GM11168 (cell line): ENCODE measurements around the gene SOCS6.
"Not testable (repeated sequence)": the region's sequence is repeated elsewhere in the genome, so short reads cannot be mapped to it uniquely, and the experiment has no call there.

Experiments used
- in situ Hi-C: fragments of 300-500 bp; cut with MboI; formaldehyde crosslinking; loops from one replicate; pipeline ENCODE4 v1.12.0; 2022; ENCODE audit warnings: low sequenced_read_pairs; ENCODE audit not compliant: unreplicated experiment

SOCS6 gene

DNA sequence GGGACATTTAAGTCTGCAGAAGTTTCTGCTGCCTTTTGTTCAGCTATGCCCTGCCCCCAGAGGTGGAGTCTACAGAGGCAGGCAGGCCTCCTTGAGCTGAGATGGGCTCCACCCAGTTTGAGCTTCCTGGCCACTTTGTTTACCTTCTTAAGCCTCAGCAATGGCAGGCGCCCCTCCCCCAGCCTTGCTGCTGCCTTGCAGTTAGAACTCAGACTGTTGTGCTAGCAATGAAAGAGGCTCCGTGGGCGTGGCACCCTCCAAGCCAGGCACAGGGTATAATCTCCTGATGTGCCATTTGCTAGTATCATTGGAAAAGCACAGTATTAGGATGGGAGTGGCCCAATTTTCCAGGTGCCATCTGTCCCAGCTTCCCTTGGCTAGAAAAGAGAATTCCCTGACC lies 59.6 kb downstream of the SOCS6 start:
- in situ Hi-C loops, result not testable (repeated sequence)

DNA sequence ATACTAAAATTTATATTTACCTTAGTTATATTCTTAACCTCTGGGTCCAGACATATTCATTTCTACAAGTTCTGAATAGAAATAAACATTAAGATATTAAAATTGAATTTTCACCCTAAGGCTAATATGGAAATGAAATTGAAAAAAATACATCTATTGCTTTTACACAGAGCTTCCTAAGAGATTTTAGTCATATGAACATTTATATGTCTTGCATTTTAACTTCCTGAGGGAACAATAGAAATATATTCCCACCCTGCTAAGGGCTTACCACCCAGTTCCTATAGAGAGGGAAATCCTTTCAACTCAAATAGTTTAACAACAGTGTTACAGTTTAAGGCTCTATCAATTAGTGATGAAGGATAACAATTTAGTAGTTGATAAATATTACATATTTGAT lies 60.5 kb downstream of the SOCS6 start:
- in situ Hi-C loops, result no loop called here

DNA sequence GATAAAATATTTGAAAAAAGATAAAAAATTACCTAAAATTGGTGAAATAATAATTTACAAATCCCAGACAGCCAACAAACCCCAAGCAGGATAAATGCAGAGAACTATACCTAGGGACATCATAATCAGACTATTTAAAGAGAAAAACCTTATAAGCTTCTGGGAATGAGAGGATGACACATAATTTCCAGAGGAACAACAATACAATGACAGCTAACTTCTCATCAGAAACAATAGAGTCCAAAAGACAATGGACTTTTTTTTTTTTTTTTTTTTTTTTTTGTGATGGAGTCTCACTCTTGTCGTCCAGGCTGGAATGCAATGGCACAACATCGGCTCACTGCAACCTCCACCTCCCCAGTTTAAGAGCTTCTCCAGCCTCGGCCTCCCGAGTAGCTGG lies 65.2 kb downstream of the SOCS6 start:
- in situ Hi-C loops, result no loop called here

DNA sequence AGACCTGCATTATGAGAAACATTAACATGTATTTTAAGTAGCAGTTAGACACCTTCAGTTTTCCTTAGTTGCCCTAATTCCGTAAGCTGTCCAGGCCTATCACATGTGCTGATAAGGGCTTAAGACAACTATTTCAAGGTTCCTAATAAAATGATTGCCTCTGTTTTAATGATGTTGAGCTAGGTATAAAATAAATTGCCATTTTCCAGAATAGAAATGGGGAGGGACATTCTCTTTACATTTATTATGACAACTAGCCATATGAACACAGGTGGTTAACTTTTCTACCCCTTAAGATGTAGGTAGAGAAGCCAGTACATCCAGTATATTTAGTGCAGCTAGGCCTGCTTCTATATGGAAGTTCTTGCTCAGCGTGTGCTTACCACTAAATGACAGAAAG lies 65.9 kb downstream of the SOCS6 start:
- in situ Hi-C loops, result no loop called here

DNA sequence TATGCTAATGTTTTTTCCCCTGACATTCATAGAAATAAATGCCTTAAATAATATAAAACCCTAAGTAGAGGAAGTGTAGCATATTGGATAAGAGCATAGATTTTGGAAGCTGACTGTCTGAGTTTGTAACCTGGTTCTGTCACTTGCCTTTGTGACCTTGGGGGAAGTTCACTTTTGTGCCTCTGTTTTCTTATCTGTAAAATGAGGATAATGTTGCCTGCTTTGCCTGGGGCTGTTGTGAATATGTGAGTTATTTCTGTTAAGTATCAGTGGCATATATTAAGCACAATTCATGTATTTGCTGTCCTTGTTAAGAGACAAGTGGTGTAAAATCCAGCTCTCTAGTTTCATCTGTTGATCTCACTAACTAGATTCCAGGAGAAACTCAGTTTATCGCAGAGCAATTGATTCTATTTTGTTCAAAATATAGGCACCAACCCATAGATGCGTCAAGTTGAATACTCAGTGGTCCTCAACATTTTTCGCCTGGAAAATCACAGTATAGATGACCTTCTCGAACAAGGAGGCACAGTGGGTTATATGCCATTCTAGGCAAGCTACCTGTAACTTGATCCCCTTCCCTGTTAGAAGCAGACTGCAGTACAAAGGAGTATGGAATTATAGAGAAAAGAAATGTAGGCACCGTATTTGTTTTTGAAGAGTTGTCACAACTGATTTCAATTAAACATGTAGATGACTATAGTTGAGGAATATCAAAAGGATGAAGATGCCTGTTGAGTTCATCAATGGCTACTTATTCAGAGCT lies 67.0 kb downstream of the SOCS6 start:
- in situ Hi-C loops, result no loop called here

DNA sequence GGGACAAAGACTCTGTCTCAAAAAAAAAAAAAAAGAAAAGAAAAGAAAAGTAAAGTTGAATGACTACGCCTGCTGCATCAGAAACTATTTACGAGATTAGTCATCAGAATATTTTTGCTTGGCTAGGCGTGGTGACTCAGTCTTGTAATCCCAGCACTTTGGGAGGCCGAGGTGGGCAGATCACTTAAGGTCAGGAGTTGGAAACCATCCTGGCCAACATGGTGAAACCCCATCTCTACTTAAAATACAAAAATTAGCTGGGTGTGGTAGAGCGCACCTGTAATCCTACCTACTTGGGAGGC lies 69.2 kb downstream of the SOCS6 start:
- in situ Hi-C loops, result not testable (repeated sequence)

DNA sequence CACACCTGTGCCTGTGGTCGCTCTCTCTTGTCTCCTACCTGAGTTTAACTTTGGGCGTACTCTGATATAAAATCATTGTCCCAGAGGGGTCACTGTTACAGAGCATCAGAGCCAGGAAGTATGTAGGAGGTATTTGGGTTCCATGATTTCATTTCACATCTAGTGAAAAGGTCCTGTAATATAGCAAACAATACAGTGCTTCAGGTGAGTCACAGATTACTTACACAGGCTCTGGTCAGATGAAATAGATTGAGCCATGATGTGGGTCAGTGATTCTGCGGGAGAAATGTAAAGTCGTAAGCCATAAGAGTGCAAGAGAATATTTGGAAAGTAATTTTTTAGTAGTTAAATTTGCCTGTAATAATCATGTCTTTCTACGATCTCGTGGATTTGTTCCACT lies 70.2 kb downstream of the SOCS6 start:
- in situ Hi-C loops, result no loop called here

DNA sequence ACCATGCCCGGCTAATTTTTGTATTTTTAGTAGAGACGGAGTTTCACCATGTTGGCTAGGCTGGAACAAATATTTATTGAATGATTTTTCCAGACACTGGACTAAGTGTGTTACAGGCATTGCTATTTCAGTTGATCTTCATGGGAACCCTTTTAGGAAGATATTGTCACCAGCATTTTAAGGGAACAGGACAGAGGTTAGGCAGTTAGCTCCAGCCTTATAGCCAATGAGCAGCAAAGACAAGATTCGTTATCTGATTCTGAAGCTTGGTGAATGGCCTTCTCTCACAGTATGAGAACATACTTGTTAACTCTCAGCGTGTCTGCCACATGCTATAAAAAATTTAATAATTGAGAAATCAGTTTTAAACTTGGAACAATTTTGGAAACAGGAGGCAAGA lies 73.4 kb downstream of the SOCS6 start:
- in situ Hi-C loops, result no loop called here

DNA sequence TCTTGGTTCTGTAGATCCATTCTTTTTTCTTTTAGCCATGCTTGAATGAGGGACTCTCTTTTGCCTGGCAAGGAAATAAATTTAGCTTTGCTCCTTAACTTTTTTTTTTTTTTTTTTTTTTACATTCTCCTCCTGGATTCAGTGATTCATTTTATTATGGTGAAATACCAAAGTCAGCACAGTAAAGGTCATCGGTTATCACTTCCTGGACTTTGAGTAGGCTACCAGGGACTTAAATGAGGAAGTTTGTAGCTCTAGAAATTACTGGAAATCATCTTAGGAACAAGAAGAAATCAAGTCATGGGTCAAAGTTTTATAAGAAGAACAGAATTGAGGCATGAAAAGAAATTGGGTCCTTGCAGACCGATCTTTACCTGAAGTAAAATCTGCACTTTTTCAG lies 75.0 kb downstream of the SOCS6 start:
- in situ Hi-C loops, result no loop called here

DNA sequence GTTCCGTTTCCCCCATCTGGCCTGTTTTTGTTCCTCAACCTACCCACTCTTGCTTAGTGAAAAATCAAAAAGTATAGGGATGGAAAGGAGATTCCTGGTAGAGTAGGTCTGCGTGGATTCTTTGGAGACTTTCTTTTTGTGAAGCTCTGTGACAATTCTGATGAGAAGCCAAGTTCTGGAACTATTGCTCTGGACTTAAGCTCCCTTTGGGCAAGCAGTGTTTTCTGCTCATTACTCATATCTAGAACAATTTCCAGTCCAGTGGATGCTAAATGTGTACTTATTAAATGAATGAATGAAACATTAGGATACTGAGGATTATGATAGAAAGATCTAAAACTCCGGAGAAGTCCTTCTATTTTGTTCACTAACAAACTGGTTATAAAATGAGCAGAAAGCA lies 76.5 kb downstream of the SOCS6 start:
- in situ Hi-C loops, result no loop called here

DNA sequence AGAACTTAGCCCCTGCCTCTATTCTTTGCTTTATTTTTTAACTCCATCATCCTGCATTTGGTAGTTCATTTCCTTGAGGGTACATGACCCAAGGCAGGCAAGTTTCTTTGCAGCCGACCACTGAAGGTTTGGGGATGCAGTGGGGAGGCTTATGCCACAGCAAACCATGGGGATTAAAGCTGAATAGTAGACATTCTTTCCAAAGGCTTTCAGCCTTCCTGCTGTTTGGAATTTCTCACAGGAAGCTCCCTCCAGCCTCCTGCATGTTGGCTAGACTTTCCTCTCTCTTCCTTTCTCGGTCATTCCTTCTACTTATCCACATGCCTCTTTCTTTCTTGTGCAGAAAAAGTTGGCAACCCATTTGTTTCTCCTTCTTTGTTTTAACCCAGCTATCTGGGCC lies 77.3 kb downstream of the SOCS6 start:
- in situ Hi-C loops, result no loop called here

DNA sequence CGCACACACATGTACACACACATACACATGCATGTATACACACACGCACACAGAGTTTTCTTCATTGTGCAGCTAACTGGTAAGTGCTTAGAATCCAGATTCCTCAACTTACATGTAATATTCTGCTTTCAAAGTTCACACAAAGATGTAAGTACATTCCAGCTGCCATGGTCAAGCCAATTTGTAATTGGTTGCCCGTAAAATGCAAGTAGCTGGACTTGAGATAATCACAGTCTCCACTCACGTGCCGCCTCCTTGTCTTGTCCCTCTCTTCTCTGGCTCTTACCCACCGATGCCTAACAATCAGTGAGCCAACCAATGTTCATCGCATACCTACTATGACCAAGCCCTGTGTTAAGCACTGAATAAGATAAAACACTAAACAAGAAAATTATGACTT lies 77.8 kb downstream of the SOCS6 start:
- in situ Hi-C loops, result no loop called here

DNA sequence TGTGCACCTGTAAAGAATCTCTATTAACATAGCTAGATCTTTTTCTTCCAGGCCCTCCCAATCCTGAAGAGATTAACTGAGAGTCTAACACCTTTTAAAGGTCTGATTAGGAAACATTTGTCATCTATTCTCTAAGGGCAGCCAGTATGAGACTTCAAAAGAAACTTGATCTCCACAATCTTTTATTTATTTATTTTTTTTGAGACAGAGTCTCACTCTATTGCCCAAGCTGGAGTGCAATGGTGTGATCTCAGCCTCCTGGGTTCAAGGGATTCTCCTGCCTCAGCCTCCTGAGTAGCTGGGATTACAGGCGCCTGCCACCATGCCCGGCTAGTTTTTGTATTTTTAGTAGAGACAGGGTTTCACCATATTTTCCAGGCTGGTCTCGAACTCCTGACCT lies 78.5 kb downstream of the SOCS6 start:
- in situ Hi-C loops, result not testable (repeated sequence)

DNA sequence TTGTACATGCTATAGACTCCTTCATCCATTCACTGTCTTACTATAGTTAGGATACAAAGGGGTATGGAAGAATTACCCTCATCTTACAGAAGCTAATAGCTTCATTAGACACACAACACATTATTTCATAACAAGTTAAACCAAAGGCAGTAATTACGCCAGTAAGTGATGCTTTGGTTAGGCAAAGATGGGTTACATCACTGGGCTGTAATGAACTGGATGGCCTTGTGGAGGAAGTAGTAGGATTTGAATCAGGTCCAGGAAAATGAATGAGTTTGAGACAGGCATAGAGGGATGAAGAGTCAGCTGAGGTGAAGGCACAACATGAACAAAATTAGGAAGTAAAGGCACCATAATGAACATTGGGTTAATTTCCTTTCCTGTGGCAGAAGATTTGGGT lies 80.1 kb downstream of the SOCS6 start:
- in situ Hi-C loops, result no loop called here

DNA sequence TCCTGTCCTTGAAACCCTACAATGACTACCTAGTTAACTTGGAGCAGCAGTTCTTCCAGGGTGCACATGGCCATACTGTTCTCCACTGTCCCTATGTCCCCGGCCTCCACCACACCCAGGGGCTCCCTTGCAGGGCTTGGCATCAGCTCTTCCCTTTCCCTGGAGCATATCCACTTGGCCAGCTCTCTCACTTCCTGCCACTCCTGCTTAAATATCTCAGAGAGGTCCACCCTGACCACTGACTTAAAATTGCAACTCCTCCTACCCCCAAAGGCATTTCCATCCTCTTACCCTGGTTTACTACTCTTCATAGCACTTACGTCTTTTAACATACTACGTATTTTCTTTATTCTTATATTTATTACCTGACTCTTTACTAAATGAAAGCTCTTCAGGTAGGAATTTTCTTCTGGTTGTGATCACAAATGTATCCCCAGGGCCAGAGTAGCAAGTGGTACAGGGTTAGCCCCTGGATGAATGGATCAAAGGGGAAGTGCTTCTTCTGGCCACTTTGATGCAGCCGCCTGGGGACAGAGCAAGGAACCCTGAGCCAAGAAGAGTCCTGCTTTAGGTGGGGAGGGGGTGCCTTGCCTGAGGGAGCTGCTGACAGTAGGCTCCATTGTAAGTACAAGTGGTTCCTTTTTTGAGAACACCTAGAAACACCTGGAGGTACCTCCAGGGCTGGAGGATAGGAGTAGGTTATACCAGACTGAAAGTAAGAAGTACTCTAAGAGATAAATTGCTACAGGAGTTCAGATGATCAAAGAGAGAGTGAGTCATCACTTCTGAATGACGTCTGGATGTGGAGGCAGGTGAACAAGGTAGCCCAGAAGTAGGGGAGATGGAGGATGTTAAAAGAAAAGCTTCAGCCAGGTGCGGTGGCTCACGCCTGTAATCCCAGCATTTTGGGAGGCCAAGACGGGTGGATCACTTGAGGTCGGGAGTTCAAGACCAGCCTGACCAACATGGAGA lies 82.2 kb downstream of the SOCS6 start:
- in situ Hi-C loops, result no loop called here

DNA sequence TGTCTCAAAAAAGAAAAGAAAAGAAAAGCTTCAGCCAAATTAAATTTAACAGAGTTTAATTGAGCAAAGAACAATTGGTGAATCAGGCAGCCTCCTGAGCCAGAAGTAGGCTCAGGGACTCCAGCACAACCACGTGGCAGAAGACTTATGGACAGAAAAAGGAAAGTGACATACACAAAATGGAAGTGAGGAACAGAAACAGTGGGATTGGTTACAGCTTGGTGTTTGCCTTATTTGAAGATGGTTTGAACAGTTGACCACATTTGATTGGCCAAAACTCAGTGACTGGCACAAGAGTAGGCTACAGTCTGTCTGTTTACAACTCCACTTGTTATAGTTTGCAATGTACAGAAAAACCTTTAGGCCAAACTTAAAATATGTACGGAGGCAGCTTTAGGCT lies 83.1 kb downstream of the SOCS6 start:
- in situ Hi-C loops, result no loop called here

DNA sequence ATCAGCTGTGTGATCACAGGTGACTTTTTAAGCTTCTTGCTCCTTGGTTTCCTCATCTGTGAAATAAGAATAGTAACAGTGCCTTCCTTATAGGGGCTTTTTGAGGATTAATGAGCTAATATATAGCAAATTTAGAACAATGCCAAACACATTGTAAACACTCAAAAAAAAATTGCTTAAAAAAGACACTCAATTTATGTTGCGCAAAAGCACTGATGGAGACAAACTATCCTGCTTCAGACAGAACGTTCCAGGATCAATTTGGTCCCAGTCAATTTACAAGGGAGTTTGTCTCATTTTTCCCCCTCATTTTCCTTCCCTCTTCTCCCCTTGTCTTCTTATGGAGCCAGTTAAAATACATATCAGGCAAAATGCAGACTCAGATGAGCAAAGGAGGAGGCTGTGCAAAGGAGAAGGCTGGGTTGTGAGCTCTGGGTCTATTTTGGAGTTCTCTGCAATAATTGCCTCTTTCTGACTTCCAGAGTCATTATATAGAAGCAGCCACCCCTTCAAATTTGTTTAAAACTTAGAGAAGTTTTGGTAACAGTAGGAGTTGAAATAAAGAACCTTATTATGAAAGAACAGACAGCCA lies 83.7 kb downstream of the SOCS6 start:
- in situ Hi-C loops, result no loop called here

DNA sequence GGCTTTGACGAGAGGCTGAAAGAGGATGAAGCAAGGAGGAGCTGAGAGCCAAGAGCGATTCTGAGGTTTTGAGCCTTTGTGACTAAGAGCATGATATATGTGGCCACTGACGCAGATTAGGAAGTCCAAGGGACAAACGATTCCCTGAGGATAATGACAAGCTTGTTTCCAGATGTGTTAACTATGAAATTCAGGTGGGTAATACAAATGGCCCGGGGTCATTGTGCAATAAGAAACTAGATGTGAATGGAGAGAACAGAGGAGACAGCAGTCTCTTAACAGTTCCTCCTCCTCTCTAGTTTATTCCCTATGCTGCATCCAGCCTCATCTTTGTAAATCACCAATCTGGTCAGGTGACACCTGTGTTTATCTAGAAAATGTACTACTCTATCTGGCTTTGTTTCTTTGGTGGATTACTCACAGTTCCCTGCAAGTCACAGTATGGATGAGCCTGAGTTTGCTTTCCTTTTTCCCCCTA lies 84.2 kb downstream of the SOCS6 start:
- in situ Hi-C loops, result no loop called here

DNA sequence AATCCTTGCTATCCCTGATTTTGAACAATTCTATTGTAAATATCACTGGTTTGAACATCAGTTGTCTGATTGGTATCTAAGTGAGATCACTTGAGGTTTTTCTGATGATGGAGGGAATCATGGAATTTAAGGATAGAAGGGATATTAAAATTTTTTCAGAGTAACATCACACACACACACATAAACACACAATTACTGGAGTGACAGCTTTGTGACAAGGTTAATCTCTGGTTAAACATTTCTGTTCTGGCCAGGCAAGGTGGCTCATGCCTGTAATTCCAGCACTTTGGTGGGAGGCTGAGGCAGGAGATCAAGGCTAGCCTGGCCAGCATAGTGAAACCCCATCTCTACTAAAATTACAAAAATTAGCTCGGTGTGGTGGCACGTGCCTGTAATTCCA lies 85.3 kb downstream of the SOCS6 start:
- in situ Hi-C loops, result no loop called here

DNA sequence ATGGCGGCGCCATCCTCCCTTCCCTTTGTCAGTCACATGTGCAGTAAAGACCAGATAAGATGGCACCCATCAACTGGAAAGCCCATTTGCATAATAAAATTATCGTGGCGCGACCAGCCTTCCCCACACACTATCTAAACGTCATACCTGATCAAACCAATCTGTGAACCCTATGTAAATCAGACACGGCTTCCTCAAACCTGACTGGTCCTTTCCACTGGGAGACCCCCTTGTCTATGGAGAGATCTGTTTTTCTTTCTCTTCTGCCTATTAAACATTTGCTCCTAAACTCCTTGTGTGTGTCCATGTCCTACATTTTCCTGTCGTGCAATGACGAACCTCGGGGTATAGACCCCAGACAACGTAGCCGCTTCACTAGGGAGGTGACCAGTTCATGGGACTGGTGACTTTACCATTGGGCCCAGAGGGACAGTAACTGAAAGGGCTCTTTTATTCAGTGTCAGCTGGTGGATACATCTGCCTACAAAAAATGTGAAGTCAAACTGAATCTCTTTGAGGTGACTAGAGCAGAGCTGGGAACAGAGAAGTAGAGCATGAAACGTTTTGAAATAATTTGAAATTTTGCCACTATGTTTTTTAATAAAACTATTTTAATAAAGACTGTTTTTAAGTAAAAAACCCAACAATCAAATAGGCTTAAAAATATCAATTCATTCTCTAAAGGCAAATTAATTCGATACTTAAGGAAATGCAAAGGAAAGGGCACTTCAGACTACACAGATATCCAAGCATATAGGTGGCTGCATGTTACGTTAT lies 87.5 kb downstream of the SOCS6 start:
- in situ Hi-C loops, result no loop called here

DNA sequence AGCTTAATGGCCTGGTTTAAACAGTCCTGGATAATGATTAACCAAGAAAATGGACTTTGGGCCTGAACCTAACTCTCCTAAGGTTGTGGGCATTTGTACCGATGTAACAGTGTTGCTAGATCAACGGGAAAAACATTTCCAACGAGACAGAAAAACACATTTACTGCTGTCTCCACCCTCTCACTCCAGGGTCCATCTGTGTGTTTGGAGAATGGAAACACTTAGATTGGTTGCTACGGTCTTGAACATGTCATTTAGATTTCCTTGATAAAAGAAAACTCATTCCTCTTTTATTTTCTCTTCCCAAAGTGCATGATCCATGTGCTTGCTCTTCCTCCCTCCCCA lies 88.0 kb downstream of the SOCS6 start:
- in situ Hi-C loops, result no loop called here
